Medulla oblongata (tissue), 1 donor: ENCODE measurements around the gene TF.
"Not testable (repeated sequence)": the region's sequence is repeated elsewhere in the genome, so short reads cannot be mapped to it uniquely, and the experiment has no call there.

Source experiments
- DNase-seq: peaks from one replicate; pipeline ENCODE4 v3.0.0-alpha.2; 2015; ENCODE audit errors: extremely low spot score

TF gene

DNA sequence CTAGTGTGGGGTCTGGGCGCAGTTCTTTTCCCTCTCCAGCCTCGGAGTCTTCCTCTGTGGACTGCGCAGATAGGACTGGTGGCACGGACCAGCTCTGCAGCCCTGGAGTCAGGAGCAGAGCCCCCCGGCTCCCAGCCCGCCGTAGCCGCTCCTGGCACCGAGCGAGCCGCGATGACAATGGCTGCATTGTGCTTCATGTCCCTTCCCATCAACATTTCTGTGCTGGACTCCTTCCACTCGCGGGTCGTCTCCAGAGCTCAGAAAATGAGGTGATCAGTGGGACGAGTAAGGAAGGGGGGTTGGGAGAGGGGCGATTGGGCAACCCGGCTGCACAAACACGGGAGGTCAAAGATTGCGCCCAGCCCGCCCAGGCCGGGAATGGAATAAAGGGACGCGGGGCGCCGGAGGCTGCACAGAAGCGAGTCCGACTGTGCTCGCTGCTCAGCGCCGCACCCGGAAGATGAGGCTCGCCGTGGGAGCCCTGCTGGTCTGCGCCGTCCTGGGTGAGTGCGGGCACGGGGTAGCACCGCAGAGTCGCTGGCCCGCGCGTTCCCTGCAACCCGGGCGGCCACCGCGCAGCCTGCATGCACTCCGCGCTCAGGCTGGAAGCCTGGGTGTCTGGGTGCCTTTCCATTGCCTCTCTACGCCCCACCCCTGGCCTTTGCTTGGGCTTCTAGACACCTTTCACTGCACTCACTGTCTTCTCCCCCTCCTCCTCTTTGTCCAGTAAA, at the start of gene TF:
TF (plus strand) TSS at position 413 of the 731 bp plus-strand sequence; CDS start at position 461, 48 bp downstream.
- peak; percentile 97 for DNase-seq

DNA sequence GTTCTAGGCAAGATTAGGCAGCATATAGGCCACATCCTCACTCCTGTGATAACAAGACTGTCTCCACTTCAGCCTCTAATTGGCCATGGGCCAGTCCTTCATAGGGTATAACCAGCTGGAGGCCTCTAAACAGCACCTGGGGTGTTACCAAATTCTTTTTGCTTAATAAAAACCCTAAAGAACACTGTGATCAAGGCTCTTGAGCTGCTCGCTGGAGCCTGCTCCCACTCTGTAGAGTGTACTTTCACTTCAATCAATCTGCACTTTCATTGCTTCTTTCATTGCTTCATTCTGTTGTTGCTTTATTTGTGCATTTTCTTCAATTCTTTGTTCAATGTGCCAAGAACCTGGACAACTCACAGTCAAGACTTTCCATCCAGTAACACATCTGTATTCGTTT, 48.2 kb upstream of the TF start:
- no peak for DNase-seq

DNA sequence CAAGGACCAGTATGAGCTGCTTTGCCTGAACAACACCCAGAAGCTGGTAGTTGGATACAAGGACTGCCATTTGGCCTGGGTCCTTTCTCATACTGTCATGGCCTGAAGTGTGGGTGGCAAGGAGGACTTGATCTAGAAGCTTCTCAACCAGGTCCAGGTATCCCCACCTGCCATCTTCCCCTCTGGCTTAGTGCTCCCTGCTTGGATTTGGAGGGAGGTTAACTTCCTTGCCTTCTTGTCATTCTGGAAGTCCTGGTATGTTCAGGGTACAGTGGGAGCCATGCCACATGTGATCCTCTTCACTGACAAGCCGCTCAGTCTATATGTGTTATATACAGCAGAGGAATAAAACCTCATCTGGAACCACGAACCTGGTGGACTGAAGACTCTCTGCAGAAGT, 46.7 kb upstream of the TF start:
- no peak for DNase-seq

DNA sequence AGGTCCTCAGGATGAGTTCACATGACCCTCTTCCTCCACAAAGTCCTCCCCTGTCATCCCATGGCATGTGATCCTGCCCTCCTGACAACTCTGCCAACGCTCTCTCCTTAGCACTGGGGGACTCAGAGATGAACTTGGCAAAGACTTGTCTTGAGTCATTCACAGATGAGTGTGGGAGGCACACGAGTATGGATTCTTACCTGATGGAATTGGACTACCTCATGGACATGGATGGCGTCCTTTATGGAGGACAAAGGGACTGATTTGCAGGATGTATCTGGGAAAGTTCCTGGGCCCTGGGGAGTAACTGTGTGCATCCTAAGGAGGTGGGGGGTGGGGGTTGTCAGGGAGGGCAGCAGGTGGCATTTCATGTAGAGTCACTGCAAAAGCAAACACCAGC, 46.3 kb upstream of the TF start:
- no peak for DNase-seq

DNA sequence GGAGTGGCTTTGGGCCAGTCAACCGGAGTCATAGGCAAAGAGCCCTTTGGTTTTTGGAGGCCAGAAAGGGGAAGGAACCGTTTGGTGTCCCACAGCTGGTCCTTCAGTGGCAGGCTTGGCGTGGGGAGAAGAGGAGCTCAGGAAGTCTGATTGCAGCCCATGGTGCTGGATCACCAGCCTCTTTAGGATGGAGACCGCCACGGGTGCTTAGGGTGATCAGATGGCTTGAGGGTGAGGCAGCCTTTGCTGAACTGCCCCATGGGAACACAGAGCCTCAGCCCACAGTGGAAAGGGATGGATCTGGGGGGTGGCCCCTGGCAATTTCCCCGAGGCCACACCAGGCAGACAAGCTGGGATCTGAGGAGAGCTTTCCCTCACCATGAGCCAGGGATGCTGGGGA, 45.8 kb upstream of the TF start:
- DNase-seq: no peak

DNA sequence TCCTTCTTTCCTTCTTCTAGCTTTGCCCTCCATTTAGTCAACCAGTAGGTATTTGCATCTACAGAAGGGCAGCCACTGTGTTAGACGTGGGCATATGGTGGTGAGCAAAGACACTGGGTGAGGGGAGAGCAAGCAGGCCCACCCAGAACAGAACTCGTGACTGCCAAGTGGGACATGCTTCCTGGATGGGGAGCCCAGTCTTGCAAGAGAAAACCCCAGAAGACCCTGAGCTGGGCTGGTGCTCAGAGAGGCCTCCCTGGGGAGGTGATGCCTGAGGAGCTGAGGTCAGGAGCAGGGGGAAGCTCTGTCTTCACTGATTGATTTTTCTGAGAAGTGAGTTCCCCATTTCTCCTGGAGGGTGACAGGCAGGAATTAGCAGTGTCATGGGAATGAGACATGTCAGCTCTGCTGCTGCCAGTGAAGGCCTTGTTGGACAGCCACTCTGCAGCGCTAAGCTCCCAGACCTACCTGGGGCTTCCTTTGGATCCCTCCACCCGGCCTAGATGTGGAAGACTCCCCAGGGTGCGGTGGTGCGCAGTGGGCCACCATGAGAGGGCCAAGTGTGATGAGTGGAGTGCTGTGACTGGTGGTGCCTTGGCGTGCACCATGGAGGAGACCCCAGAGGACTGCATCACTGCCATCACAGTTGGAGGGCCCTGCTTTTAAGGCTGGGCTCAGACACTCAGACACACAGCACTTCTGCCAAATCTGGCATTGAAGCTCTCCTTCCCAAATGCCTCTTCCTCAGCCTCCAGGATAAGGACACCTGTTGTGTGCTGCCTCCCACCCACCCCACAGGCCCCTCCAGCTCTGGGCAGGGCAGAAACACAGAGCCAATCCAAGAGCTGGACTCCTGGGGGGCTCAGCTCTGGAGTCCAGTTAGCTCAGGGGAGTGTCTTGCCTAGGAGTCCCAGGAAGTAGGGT, 44.5 kb upstream of the TF start:
- no peak for DNase-seq

DNA sequence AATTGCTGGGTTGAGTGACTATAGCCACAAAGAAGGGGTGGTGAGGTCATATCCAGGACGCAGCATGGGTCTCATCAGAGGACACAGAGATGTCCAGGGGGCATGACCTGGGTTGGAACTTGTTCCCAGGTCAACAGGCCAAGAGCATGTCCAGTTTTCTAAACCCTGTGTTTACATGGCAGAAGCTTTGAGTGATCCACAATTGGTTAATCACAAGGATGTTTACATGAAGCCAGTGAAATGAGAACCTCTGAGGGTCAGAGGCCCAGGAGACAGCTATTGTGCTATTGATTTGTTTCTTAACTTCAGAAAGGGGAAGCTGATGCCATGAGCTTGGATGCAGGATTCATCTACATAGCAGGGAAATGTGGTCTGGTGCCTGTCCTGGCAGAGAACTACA, 42.3 kb upstream of the TF start:
- DNase-seq: no peak

DNA sequence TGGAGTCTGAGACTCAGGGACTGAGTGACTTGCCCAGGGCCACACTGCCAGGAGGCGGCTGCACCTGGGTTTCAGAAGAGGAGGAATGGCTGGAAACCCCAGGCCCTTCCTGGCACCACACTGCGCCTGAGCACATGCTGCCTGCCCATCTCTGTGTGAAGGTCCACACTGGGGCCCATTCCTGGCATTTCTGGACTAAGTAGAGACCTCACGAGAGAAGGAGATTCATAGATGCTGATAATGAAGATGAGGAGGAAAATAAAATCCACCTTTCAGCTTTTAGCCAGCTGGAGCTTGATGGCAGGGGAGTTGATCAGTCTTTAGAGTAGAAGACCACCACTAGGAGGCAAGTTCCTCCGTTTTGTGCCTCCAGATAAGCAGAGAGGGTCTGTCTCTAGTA, 40.2 kb upstream of the TF start:
- no peak for DNase-seq

DNA sequence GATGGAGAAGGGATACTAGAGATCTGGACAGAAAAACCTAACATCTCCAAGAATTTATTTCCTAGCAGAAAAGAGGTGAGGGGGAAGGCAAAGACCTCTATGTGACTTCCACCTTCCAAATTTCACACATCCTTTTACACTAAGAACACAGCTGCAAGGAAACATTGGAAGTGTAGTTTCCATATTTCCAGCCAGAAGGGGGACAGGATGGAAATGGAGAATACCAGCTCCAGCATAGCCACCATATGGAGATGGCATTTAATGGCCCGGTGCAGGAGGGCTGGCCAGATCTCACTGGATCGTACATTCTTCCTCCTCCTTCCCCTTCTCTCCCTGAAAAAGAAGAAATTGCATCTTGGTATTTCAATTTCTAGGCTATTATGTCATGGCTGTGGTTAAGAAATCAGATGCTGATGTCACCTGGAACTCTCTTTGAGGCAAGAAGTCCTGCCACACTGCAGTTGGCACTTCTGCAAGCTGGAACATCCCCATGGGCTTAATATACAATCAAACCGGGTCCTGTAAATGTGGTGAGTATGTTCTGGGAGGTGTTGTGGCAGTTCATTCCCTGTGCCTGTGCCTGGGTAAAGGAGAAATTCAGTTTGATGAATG, 36.9 kb upstream of the TF start:
- no peak for DNase-seq

DNA sequence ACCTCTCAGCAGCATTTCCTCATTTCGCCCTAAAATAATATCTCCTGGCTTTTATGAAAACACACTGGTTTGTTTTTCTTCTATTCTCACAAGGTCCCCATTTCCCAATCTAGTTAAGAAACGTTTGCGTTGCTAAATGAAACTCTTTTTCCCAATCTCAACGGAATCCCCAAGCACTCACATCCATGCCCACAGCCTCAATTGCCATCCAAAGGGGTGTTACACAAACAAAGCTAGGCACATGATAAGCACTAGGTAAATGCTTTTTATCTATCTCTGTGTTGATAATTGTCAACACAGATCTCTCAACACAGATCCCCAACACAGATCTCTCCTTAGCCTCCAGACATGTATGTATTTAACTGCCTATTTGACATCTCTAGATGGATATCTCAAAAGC, 35.2 kb upstream of the TF start:
- no peak for DNase-seq

DNA sequence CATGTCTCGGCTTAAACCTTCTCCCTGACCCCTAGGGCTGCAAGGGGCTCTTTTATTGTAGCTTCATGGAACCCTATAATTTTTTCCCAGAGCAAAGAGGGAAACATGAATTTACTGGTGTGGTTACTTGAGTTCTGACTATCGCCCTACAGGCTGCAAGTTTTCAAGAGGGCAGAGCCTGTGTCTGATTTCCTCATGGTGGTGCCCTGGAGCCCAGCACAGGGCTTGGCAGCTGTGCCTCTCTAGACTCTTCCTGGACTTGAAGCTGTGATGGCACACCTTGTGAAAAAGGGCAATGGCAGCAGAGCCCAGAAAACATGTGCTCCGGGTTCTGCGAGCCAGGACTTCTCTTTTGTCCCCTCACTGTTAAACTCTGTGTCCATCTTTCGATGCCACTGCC, 34.2 kb upstream of the TF start:
- peak; percentile 74 for DNase-seq

DNA sequence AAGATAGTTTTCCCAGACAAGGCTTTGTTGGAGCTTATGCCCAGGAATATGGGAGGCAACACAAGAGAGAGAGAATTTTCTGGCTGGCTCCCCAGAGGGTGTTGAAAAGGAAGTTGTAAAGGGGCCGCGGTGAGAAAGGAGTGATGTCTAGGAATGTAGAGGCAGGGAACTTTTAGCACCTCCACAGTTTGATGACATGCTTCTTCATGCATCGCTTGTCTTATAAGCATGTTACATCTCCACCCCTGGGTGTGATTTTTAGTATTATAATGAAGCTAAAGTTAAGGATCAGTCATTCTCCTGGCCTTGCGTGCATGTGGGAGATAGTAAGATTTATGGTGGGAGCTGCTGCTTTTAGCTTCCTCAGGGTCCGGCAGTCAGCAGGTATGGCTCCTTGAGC, 32.8 kb upstream of the TF start:
- no peak for DNase-seq

DNA sequence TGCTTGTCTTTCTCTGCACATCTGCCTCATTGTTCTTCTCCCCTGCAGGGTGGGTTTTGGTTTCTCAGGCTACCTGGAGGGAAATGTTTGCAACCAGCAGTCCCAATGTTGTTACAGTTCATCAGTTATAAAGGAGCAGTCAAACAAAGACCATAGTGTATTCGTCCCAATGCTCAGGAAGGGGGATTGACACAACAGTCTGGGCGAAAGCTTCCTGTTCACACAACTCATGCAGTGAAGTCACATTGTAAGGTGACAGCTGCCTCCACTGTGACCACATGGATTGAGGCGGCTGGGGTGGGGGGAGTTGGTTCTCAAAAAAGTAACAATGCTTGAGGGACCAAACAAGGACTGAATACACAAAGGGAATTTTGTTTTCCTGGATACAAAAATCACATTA, 28.8 kb upstream of the TF start:
- peak; percentile 74 for DNase-seq

DNA sequence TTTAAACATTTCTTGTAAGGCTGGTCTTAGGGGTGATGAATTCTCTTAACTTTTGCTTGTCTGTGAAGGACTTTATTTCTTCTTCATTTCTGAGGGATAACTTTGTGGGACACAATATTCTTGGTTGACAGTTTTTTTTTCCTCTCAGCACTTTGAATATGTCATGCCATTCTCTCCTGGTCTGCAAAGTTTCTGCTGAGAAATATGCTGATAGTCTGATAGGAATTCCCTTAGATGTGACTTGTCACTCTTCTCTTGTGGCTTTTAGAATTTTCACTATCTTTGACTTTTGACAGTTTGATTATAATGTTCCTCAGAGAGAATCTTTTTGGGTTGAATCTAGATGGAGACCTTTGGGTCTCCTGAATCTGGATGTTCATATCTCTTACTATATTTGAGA, 23.3 kb upstream of the TF start:
- no peak for DNase-seq

DNA sequence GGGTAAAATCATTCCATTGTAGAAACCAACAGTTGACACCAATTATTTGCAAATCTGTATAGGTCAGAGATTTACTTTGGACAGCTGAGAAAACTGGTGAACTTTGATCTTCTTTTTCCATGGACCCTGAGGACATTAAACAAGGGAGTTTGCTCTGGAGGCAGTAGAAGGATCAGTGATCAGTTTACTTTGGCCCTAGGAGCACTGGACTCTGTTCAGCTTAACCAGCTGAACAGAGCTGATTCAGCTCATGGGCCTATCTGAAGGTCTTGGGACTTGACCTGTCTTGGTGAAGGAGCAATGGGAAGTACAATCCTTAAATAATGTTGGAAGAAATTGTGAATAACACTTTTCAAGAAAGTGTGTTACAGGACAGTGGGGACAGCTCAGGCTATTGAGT, 15.2 kb upstream of the TF start:
- no peak for DNase-seq

DNA sequence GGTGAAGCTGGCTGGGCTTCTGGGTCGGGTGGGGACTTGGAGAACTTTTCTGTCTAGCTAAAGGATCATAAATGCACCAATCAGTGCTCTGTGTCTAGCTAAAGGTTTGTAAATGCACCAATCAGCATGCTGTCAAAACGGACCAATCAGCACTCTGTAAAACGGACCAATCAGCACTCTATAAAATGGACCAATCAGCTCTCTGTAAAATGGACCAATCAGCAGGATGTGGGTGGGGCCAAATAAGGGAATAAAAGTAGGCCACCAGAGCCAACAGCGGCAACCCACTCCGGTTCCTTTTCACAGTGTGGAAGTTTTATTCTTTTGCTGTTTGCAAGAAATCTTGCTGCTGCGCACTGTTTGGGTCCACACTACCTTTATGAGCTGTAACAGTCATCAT, 14.0 kb upstream of the TF start:
- not testable (repeated sequence) for DNase-seq

DNA sequence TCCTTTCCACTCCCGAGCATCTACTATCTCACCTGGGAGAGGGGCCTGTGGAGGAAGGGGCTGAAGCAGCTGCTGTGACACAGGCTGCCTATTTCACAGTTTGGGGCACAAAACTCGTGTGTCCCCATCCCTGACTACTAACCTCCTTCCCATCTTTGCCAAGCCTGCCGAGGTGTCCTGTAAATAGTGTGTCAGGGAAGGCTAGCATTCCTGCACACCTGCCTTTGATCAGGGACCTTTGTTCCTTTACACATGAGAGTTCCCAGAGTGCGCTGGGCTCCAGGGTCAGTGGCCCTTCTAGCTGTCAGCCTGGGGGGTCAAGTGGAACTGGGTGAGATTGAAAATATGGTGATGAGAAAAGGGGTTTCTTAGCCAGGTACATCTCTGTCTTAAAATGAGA, 13.0 kb upstream of the TF start:
- DNase-seq: no peak

DNA sequence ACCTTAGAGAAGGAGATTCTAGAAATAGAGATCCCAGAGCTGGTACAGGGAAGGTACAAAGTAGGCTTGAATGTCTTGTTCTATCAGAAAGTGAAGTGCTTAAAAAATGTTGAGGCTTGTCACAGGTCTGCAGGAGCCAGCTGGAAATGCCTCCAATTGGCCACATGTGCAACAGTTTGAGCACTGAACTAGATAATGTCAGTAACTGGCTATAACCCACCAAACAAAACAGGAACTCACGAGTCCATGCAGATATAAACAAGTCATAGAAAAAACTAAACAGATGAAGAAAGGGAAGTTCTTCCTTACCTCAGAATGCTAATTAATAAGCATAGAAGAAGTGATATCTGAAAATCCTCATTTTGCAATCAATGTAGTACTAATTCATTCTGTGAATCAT, 11.9 kb upstream of the TF start:
- DNase-seq: no peak

DNA sequence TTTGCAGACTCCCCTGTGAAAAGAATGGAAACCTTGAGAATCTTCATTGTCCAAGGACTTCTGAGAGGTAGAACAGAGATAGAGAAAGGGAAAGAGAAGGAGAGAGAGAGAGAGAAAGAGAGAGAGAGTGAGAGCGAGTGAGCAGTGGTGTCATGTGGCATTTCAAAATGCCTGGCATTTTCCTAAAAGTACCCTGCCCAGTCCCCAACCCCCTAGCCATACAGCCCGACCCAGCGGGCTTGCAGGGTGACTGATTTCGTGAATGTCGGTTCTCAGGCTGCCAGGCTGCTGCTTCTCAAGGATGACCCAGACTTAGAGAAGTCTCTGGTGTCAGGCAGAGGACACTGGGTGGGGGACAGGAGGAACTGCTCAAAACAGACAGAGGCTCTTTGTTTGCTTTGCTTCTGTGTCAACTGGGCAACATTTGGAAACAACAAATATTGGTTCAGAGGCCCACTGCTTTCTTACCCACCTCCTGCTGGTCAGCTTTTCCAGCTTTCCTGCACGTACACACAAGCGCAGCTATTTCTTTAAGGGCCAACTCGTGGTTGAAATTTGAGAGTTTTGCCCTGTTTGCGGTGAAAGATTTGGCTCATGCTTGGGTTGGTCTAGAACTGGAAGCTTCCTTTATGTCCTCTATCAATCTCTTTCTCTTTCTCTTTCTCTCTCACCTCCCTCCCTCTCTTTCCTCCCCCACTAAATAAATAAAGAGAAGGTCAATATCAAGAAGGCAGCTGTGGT, 3.7 kb upstream of the TF start:
- peak; percentile 70 for DNase-seq

DNA sequence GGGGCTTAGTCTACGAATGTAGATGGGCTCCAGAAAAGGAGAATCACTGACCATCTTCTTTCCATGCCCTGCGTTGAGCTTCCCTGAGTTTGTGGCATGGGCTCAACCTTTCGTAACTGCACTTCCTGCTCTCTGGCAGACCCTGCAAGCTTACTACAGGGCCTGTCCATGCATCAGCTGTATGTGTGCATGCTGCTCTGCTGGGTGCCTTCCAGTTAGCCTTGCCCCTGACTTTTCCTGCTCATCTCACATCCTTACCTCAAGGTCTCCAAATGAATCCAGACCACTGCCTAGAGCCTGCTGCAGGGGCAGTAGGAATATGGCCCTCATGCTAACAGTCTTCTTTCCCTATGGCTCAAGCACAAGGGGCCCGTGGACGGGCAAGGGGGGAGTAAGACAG, 2.0 kb upstream of the TF start:
- DNase-seq: no peak

DNA sequence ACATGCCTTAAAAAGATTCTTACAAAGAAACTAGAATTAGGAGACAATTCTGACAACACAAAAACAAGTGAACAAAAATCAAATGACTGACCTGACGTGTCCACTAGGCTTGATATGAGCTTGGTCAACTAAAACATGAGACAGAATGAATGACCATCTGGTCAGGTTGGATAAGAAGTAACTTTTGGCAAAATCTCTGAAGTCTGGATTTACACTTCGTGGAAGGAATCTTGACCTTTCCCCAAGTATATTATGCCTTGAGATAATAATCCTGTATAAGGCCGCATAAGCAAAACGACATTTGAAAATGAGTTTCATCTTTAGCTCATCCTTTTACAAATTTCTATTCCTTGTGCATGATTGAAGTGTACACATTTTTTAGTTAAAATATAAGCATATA, 1.1 kb upstream of the TF start:
- DNase-seq: peak; percentile 33

DNA sequence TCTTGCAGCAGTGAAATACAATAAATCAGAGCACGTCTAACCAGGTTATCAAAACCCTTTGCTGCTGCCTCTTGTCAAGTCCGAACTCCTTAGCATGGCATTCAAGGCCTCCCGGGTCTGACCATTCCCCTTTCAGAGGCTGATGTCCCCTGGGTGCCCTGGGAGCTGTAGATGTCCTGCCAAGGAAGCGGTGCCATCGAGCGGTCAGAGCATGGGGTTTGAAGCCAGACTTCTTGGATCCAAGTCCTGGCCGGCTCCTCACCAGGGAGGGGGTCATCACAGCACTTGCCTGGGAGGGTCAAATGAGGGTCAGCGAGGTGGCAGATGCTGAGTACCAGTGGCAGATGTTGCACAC, 496 bp downstream of the TF start:
- DNase-seq: peak; percentile 39
